AG04449 (cell line): ENCODE measurements around the gene UBFD1.

Experiments
- CTCF ChIA-PET: fragments of 350-600 bp; formaldehyde crosslinking; extraction: SDS; loops from one replicate; lab custom pipeline; 2021; ENCODE audit warnings: antibody characterized with exemption; lab: Yijun Ruan, JAX
- POLR2A ChIA-PET: fragments of 400-600, 350-600 bp; formaldehyde crosslinking; extraction: SDS; loops from one replicate; lab custom pipeline; 2020; ENCODE audit warnings: antibody characterized with exemption, inconsistent platforms; lab: Yijun Ruan, JAX
- DNase-seq: peaks from one replicate; pipeline ENCODE4 v3.0.0-alpha.2; 2010; ENCODE audit warnings: low read depth, low spot score
- H3K4me3 ChIP-seq: 2 replicates; pipeline ENCODE4 v1.5.1; 2011; ENCODE audit warnings: low read depth, mild to moderate bottlenecking, control low read depth, low read length
- CTCF ChIP-seq: IDR thresholded peaks from one replicate; pipeline ENCODE4 v1.5.1; 2011; ENCODE audit warnings: mild to moderate bottlenecking, moderate library complexity, low read length, control low read depth, inconsistent platforms; ENCODE audit not compliant: insufficient read depth; ENCODE audit errors: missing control alignments

UBFD1 gene

DNA sequence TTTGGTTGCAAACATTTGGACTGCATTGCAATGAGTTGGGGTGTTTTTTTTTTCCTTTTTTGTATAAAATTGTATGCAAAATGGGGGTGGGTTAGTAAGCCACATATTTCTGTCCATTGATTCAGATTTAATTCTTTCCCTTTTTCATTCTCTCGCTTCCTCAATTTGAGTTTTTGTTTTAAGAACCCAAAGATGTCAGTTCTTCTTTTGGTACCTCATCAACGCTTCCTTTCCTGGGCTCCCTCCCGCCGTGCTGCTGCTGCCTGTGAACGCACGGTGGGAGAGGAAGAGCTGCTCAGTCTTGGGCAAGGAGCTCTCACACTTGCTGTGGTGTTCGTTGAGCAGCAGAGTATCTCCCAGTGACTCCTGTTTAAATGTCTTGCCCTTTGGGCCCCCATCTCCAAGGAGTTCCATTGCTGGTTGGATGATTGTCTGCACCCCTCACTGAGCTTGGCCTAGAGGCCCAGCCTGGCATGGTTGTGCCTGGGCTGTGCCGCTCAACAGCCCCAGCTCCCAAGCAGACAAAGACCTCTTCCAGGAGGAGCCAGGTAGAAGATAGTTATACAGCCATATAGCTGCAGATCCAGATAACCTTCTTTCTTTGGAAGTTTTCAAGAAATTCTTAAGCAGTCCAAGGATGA lies 13.6 kb downstream of the UBFD1 start:
- TF ChIP-seq CTCF = no peak
- ChIA-PET POLR2A (no interaction called here), CTCF (interaction anchor here (1.4 to 2.4 kb wide), 2 partner anchors 13 kb away, joined by 6 to 10 read pairs; partner anchors contain the start of genes EARS2 and UBFD1)
- no peak for DNase-seq
- H3K4me3 ChIP-seq = no peak overlapping the region

DNA sequence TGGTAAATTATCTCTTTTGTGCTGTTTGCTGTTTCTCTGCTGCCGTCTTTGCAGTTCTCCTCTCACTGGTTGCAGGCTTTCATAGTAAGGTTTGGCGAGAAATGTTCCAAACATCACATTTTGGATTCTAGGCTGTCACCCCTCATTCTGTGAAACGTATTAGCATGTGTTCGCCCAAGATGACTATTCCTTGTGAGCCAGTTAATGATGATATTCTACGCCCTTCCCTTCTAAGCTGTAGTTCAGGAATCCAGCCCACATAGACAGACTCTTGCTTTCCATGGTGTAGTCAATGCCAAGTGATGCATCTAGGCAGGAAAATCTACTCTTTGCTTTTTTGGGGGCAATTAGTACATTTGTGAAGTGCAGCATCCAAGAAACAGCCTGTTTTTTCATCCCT lies 14.4 kb downstream of the UBFD1 start:
- ChIA-PET CTCF (interaction anchor here (1.4 kb wide), 1 partner anchor 13 kb away, joined by 6 read pairs; the partner anchor contains the start of genes EARS2 and UBFD1), POLR2A (interaction anchor here (0.6 kb wide), 1 partner anchor 15 kb away, joined by 3 read pairs; the partner anchor contains the start of genes EARS2 and UBFD1)
- DNase-seq = no peak
- no peak overlapping the region for H3K4me3 ChIP-seq
- TF ChIP-seq CTCF = no peak

DNA sequence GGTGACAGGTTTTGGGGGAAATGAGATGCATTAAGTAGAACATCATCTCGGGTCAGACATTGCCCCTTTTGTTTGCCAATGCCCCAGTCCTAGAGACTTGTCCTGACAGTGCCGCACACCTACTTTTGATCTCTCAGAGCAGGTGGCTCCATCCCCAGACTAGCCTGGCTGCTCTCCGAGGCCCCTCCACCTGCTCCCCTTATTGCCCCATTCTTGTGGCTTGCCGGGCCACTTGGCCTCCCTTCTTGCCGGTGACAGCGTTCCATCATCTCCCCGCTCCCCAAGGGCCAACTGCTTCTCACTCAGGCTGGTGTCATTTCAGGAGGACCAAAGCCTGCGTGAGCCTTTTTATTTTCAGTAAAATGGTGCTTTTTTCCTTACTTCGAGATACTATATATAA lies 14.9 kb downstream of the UBFD1 start:
- CTCF ChIA-PET = interaction anchor here (1.4 kb wide), 1 partner anchor 14 kb away, joined by 6 read pairs; the partner anchor contains the start of genes EARS2 and UBFD1
- POLR2A ChIA-PET = no interaction called here
- no peak for DNase-seq
- no peak overlapping the region for H3K4me3 ChIP-seq
- TF ChIP-seq CTCF = no peak

DNA sequence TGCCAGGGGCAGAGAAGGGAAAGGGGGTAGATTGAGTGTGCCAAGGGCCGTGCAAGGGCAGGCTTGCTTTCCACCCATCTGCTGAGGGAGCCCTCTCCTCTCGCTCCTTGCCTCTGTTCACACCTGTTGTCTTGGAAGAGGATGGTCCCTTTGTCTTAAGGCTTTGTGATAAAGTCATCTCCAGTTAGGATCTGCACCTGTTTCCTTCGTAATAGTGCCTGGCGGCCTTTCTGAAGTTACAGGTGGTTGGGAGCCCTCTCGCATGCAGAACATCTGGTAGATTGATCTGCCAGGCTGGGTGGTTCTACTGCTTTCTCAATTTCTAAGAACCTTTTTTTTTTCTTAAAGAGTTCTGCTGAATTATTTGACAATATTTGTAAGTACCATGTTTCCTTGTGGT lies 16.3 kb downstream of the UBFD1 start:
- H3K4me3 ChIP-seq = no peak overlapping the region
- no peak for TF ChIP-seq CTCF
- CTCF ChIA-PET = no interaction called here
- POLR2A ChIA-PET = interaction anchor here (0.8 kb wide), 1 partner anchor 14 kb away, joined by 3 read pairs; no protein-coding TSS in a partner anchor
- no peak for DNase-seq

DNA sequence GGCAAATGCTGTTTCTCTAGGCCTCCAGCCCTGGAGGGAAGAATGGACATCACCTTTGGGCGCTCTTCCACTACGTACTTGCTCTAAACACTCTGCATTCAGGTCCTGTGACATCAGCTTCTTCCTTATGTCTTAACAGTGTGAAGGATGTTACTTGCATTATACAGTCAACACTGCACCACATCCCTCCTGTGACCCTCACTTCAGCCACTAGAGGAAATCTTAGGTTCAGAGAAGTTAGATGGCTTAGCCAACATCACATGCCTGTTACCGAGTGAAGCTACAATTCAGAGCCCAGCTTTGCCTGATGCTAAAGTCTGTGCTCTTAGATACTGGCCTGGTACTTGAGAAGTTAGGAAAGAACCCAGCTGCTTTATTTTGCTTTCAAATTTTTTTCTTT lies 18.3 kb downstream of the UBFD1 start:
- no peak for DNase-seq
- POLR2A ChIA-PET = interaction anchor here (0.6 kb wide), 1 partner anchor 273 kb away, joined by 3 read pairs; no protein-coding TSS in a partner anchor
- CTCF ChIA-PET = interaction anchor here (0.8 to 2.3 kb wide), 5 partner anchors 8 to 21 kb away, joined by 3 to 11 read pairs (median 4); partner anchors contain the start of genes EARS2, NDUFAB1 and UBFD1
- TF ChIP-seq CTCF = no peak
- no peak overlapping the region for H3K4me3 ChIP-seq

- DNase-seq = no peak
- POLR2A ChIA-PET = no interaction called here
Observed at GRCh38 chr16:23577493-23577892, 20.0 kb downstream of the UBFD1 start.

More at GRCh38 chr16:23577493-23577892, 20.0 kb downstream of the UBFD1 start:
- no peak overlapping the region for H3K4me3 ChIP-seq
- CTCF ChIA-PET = interaction anchor here (1.0 to 1.3 kb wide), 2 partner anchors 19 to 20 kb away, joined by 5 to 6 read pairs; partner anchors contain the start of genes EARS2 and UBFD1
- no peak for TF ChIP-seq CTCF
